DMS153 treated with DMSO at 0.1 percent for 48 hours (cell line): ENCODE data around the gene RAB9B.
"Not testable (repeated sequence)": the region's sequence is repeated elsewhere in the genome, so short reads cannot be mapped to it uniquely, and the experiment has no call there.

ENCODE experiments used
- DNase-seq: peaks from one replicate; lab custom pipeline; 2025; ENCODE audit not compliant: unreplicated experiment; lab: John Stamatoyannopoulos, UW

RAB9B gene

DNA sequence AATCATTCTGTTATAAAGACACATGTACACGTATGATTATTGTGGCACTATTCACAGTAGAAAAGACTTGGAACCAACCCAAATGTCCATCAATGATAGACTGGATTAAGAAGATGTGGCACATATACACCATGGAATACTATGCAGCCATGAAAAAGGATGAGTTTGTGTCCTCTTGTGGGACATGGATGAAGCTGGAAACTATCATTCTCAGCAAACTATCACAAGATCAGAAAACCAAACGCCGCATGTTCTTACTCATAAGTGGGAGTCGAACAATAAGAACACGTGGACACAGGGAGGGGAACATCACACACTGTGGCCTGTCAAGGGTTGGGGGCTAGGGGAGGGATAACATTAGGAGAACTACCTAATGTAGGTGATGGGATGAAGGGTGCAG lies 15.0 kb downstream of the RAB9B start:
- not testable (repeated sequence) for DNase-seq

- DNase-seq: no peak
These were observed 20.2 kb downstream of the RAB9B start for GRCh38 chrX:103811858-103812257.

DNA sequence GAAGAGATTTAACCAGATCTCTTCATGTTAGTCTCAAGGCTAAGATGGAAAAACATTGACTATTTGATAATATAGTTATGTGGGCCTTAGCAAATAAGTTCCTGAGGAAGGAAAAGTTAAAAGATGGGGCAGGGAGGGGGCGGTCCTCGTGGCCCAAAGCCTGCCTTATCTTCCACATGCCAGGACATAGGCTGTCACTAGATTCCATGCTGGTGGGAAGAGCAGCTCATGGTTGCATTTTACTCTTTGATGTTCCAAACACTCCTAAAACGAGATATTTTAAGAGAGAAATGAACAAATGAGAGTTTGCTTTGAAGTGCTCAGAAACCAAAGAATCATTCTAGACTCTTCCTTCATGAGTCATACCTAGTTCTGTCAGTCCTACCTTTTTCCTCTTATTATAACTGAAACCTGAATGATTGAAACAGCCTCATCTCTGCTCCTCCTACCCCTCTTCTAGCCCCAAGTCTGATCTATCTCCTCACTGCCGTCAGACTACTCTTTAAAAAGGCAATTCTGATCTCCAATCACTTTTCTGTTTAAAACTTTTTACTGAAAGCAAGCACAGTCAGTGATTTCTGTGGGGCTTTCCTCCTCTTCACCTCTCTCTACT lies 25.1 kb downstream of the RAB9B start:
- DNase-seq: no peak

DNA sequence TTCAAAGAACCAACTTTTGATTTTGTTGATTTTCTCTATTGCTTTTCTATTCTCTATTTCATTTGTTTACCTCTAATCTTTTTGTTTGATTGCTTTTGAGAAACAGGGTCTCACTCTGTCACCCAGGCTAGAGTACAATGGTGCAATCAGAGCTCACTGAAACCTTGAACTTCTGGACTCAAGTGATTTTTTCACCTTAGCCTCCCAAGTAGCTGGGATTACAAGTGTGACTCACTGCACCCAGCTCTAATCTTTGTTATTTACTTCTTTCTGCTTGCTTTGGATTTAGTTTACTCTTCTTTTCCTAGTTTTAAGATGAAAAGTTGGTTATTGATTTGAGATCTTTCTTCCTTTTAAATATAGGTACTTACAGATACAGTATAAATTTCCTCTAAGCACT lies 26.2 kb downstream of the RAB9B start:
- DNase-seq: no peak

GRCh38 chrX:103800318-103800717 lies 31.7 kb downstream of the RAB9B start:
- DNase-seq: no peak

DNA sequence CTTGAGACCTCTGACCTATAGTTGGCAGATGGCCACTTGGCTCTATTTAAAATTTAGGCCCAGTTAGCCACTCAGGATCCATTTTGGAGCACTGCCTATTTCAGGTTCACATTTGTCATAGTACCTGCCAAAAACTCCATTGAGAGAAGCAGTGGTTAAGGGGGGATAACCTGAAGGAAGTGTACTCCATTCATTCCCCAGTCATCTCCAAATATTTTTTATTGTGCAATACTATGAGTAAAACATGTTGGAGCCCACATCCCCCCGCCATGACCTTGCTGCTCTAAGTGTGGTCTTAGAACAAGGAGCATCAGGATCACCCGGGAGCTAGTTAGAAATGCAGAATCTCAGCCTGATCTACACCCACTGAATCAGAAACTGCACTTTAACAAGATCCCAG lies 34.4 kb downstream of the RAB9B start:
- no peak for DNase-seq

- DNase-seq: no peak
These were observed 37.9 kb downstream of the RAB9B start for GRCh38 chrX:103794119-103794518.

GRCh38 chrX:103793545-103793940 lies 38.5 kb downstream of the RAB9B start:
- DNase-seq: no peak

DNA sequence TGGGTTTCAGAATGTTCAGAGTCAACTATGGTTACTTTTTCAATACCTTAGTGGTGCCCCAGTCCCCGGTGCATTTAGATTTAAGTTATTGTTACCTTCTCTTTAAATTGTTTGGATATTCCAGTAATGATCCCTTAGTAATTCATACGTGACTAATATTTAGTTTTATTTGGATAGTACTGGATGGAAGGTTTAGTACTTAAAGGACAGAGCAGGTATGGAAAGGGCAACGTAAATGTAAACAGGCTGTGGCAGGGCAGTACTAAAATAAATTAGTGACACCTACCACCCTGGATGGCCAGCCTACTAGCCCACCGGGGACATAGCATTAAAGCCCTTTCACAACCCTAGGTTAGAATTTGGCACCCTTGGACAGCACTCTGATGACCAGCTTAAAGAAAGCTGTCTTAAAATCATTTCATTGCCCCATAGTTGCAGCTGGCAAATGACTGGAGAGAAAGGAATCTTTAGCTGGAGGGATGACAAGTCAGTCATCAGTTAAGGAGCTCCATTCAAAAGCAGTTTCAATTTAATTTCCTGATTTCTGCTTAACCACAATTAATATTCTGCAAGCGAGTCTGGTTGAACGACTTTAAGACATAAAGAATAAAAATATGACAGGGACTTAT lies 39.0 kb downstream of the RAB9B start:
- DNase-seq: no peak

GRCh38 chrX:103791826-103792485 lies 40.1 kb downstream of the RAB9B start:
- DNase-seq: no peak

DNA sequence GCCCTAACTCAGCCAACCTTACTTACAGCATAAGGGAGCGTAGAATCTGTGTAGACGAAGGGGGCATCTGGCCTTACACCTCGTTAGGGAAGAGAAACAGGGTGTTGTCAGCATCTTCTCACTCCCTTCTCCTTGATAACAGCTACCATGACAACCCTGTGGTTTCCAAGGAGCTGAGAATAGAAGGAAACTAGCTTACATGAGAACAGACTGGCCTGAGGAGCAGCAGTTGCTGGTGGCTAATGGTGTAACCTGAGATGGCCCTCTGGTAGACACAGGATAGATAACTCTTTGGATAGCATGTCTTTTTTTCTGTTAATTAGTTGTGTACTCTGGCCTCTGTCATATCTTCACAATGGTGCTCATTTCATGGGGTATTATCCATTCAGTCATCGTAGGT lies 40.8 kb downstream of the RAB9B start:
- no peak for DNase-seq

DNA sequence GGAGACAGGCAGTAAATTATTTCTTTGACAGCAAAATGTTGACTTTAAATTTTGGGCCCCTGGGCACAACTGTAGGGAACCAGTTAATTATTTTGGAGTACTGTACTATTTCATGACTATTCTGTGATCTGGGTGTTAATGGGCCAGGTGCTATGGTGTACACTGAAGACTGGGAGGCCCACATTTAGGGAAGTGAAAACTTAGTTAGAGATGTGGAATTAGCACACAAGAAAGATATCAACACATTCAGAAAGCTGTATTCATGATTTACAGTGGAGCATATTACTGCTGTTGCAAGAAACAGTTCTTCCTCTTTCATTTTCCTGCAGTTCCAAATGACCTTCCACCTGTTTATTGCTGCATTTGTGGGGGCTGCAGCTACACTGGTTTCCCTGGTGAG lies 43.1 kb downstream of the RAB9B start:
- no peak for DNase-seq

DNA sequence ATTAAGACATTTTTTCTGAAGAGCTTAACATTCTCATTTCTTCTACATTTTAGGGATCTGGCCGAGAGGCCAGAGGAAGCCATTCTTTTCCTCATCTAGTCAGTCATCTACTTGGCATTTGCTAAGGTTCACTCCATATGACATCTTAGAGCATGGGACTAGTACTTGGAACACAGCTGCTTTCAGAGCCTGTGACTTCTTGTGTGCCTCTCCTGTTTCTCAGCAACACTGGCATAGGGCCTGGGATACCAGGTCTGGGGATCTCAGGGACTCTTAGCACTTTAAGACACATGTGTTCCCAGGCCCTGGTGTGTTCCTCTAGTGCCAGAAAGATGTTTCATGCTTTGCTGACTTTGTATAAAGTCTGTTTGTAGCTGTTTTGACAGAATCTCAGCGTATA lies 48.1 kb downstream of the RAB9B start:
- DNase-seq: no peak

DNA sequence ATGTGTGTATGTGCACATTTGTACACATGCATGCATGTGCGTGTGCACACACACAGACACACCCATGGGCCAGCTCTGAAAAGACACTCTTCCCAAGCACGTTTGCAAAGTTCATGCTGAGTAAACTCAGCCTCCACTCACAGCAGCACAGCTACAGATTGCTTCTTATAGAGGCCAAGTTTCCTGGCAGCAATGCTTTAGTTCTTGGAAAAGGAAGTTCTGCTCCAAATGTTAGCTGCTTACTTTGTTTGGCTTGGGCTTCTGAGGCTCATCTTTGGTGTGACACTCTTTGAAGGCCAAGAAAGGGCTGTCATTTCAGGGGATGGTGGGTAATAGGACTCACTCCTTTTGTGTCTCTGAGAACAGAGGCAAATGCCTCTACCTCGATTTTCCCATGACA lies 48.9 kb downstream of the RAB9B start:
- no peak for DNase-seq

DNA sequence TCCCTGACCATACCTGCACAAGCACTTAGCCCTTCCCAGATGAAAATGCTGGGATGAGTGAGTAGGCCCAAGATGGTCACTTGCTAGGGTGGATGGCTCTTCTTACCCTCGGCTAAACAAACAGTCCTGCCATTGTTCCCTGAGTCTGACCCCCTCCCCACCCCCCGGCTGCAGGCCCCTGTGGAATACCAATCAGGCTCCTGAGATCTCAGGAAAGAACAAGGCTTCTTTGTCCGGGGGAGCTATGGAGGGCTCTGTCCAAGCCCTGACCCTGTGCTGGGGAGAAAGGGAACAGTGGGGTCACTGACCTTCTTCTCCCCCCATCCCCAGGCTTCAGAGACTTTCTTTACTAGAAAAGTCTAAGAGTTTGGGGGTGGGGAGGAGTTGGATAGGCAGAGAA lies 49.4 kb downstream of the RAB9B start:
- no peak for DNase-seq

- no peak for DNase-seq
These were observed 50.4 kb downstream of the RAB9B start for GRCh38 chrX:103781706-103782105.

DNA sequence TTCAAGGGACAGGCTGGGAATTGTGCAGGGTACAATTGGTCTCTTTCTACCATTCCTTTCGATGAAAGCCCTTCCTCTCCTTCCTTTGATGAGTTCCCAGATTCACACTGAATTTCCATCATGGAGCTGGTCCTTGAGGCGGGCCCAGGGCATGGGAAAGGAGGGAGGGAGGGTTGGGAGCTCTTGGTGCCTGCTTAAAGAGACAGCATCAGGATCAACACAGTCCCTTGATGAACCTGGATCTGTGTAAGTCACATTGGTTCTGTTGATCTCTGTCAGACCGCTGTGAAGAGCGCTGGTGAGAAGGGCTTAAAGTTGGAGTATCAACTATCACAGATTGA lies 51.0 kb downstream of the RAB9B start:
- DNase-seq: no peak

DNA sequence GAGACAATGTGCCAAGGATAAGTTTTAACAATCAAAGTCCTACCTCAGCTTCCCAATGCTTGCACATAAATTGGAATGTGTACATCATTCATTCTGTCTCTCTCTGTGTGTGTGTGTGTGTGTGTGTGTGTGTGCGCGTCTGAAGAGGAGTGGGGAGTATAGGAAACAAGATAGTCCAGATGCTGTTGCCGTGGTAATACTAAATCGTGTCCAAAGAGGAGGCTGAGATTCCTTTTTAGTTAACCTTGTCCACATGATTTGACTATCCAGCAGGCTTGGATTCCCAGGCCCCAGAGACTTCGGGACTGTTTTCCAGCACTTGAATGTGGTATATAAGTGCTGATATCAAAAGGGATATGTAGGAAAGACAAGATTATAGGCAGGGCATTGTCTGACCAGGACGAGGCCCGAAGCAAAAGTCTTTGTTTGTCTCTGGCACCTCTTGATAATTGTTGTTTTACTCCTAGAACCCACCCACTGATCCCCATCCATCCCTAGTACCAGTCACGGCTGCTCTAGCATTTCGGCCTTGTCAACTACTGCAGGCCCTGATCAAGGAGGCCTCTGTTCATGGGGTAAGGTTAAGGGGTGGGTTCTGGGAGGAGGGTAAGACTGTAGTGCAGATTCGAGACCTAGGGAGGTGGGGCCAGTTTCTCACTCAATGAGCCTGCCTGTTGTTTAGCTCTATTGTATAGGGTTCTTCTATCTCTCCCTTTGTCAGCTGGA lies 51.6 kb downstream of the RAB9B start:
- DNase-seq: no peak

GRCh38 chrX:103779141-103779789 lies 52.8 kb downstream of the RAB9B start:
- no peak for DNase-seq

DNA sequence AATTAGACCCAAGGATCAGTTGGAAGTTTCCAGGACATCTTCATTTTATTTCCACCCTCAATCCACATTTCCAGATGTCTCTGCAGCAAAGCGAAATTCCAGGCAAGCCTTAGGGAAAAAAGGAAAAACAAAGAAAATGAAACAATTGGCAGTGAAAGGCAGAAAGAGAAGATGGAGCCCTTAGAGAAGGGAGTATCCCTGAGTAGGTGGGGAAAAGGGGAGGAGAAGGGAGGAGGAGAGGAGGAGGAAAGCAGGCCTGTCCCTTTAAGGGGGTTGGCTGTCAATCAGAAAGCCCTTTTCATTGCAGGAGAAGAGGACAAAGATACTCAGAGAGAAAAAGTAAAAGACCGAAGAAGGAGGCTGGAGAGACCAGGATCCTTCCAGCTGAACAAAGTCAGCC lies 55.5 kb downstream of the RAB9B start, which contains the start of gene PLP1:
Gene PLP1 (plus strand): TSS at position 295 of the 400 bp plus-strand sequence. CDS start 156 bp downstream, outside the sequence.
- no peak for DNase-seq

GRCh38 chrX:103774070-103774642 lies 57.9 kb downstream of the RAB9B start:
- DNase-seq: no peak
